Omental fat pad (tissue), 4 donors: ENCODE data around the gene SCNM1. TPM values are rescaled to one million over a fixed set of nuclear protein-coding genes. Genes with fewer than 3 reads are reported as not detected.
"Not testable (repeated sequence)": the region's sequence is repeated elsewhere in the genome, so short reads cannot be mapped to it uniquely, and the experiment has no call there.

Experiments used
- ATAC-seq: fragments of 150-250 bp; one replicate; pipeline ENCODE4 v1.9.1; 2016; ENCODE audit warnings: mild to moderate bottlenecking, moderate library complexity; ENCODE audit not compliant: low FRiP score
- DNase-seq: peaks from one replicate; pipeline ENCODE4 v3.0.0-alpha.2; 2019; ENCODE audit warnings: low spot score
- CTCF ChIP-seq, 3 donors: fragments of 450-650 bp; IDR thresholded peaks; one replicate each; pipeline ENCODE4 v1.5.1; 2016 to 2017; ENCODE audit warnings: antibody characterized with exemption in 3 of 3, mild to moderate bottlenecking in 3 of 3, moderate library complexity in 2 of 3
- total RNA-seq, 4 donors: library from RNA; depleted of rRNA; stranded (reverse); fragments of >200 nt; gene quantifications; one replicate each; pipeline ENCODE4 v1.1.0, GENCODE V29; 2016

The SCNM1 gene
- total RNA-seq, 4 donors from 2014 or later, result 12.0 to 24.7 (median 20.7) TPM

GRCh38 chr1:151193856-151194255, 27.9 kb downstream of the SCNM1 start:
- no peak for ATAC-seq
- TF ChIP-seq CTCF (IDR thresholded peaks at IDR 0.05), result no peak
- no peak for DNase-seq

- DNase-seq, result peak; percentile 88
- peak; percentile 65 for ATAC-seq
Observed at GRCh38 chr1:151194894-151195594, 29.1 kb downstream of the SCNM1 start.

- ATAC-seq (peak; percentile 21), DNase-seq (no peak)
- no peak for TF ChIP-seq CTCF (IDR thresholded peaks at IDR 0.05)
Observed at GRCh38 chr1:151196292-151196800, 30.4 kb downstream of the SCNM1 start.

- no peak for ATAC-seq
- DNase-seq, result no peak
- no peak for TF ChIP-seq CTCF (IDR thresholded peaks at IDR 0.05)
Observed at GRCh38 chr1:151197863-151198253, 31.9 kb downstream of the SCNM1 start.

- ATAC-seq (peak; percentile 74), DNase-seq (peak; percentile 98)
- no peak for TF ChIP-seq CTCF (IDR thresholded peaks at IDR 0.05)
Observed at GRCh38 chr1:151198254-151199127, 32.5 kb downstream of the SCNM1 start, which contains the start of gene PIP5K1A. TSS of gene PIP5K1A (plus strand) at chr1:151198552. CDS start at chr1:151198997, 445 bp downstream.

- no peak for TF ChIP-seq CTCF (IDR thresholded peaks at IDR 0.05)
- DNase-seq, result no peak
- ATAC-seq, result peak; percentile 64
Observed at GRCh38 chr1:151199873-151200581, 34.1 kb downstream of the SCNM1 start.

GRCh38 chr1:151205381-151205965, 39.5 kb downstream of the SCNM1 start:
- DNase-seq, ATAC-seq: not testable (repeated sequence)
